ENCODE measurements around the gene ZNF423.

DNA sequence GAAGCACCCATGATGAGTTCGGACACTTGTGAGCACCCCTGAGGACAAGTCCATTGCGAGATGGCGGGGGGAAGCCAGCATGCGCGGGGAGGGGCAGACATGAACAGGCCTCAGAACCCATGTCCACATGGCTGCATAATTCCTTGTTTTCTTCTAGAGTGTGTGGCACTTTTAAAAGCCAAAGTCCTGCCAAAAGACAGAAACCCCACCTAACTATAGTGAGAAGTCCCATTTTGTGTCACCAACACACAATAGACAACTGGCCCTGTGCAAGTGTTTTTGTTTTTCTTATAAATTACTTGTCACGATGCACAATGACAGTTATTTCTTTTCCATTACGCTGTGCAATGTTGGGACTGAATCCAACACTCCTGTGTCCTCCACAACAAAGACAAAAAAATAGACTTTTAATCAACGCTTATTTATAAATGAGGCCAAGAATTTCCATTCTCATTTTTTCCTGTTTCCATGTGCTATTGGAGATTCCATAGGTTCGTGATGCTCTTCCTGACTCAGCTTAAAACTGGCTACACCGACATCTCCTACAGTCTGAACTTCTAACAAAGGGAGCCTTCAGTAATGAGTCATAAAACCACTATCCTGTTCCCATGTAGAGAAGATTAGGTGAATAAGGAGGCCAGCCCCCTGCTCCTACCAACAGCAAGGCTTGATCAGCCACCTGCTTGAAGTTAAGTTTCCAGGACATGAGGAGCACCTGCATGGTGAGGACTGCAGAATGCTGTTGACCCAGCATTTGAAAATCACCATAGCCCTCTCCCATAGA lies 98.9 kb downstream of the ZNF423 start:
- TF ChIP-seq POLR2A (IDR thresholded peaks at IDR 0.05; ENCODE audit: low read depth, low read length) (no peak), POLR2AphosphoS5 (IDR thresholded peaks at IDR 0.05; ENCODE audit: low read depth, low read length) (no peak), TAF1 (IDR thresholded peaks at IDR 0.05; ENCODE audit: low read depth, low read length) (no peak), PAX5 (IDR thresholded peaks at IDR 0.05; ENCODE audit: insufficient read depth, low read length, severe bottlenecking) (no peak), SPI1 (IDR thresholded peaks at IDR 0.05; ENCODE audit: low read depth, low read length) (no peak), POU2F2 (IDR thresholded peaks at IDR 0.05; ENCODE audit: low read depth, low read length) (no peak)

Measured in GM12891 (cell line).